Measurements from ENCODE around the gene ASB3.

The ASB3 gene

DNA sequence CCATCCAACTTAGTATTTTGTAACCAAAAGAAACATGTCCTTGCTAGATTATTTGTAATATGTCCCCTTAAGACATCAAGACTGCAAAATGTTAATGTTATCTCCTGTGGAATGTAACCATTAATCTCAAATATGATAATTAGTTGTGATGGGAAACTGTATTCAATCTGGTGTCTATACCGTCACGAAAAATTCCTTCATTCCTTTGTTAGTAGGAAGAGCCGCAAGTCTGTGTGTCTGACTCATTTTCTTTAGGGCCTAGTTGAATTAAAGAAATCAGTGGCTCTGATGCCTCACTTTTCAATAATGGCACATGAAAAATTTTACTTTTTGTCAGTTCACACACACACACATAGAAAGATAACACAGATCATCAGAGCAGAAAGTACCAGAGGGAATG, 146.3 kb downstream of the ASB3 start:
- no peak for DNase-seq

DNA sequence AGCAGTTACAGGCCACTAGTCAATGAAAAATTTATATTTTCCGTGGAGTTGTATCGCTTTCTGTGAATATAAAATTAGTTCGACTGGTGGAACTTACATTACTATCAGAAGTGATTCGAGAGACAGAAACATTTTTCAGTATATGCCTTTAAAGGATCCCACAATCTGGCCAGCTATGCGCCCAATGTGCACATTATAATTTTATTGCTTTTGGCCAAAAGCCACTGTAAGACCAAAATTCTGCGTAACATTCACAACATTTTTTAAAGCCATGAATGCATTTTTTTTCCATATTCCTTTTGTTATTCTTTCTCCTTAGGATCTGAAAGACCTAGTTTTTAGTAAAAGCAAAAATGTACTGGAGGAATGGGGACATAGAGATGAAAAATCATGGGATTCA, 150.2 kb downstream of the ASB3 start:
- no peak for DNase-seq

DNA sequence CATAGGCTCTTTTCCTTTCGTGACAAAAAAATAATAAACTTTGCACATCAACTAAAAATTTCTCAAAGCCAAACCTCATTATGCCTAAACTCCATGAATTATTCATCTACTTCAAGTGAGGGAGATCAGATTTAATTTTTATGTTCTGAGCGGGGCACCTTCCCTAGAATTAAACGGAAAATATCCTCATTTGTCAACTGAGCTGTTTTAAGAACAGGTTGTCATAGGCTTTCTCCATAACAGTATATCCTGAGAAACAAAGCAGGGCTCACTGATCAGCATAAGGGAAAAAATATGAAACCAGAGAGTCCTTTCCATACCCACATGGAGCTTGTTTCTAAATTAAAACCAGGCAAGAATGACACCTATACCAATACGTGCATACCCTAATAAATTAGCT, 150.6 kb downstream of the ASB3 start:
- DNase-seq: no peak

DNA sequence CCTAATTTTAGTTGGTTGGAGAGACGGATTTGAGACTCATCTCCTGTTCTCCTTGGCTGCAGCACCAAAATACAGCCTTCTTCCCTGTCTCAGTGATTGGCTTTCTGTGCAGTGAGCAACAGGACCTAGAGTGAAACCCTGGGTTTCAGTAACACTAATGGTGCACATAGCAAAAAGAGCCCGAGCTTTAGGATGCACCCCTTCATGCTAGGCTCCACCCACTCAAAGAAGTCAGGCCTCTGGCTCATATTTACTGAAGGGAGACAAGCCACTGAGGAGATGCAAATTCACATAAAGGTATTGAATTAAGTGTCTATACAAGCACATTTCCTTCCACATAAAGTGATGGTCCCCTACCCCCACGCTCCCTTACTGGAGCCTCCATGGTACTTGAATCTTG, 151.1 kb downstream of the ASB3 start:
- no peak for DNase-seq

DNA sequence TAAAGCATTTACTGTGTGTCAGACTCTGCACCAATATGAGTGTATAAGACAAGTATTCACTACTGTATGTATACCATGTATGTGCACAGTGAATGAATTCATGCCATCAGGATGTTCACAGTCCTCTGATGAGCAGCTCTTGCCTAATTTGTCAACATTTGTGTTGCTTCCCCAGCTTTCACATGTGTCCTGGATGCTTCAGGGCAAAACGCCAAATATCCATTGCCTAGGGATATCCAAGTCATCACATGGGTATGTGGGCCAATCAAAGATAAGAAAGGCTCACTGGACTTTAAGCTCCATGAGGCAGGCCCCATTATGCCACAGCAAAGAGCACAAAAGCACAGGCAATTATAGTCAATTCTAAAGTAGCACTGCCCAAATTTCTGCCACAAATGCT, 153.3 kb downstream of the ASB3 start:
- DNase-seq: no peak

DNA sequence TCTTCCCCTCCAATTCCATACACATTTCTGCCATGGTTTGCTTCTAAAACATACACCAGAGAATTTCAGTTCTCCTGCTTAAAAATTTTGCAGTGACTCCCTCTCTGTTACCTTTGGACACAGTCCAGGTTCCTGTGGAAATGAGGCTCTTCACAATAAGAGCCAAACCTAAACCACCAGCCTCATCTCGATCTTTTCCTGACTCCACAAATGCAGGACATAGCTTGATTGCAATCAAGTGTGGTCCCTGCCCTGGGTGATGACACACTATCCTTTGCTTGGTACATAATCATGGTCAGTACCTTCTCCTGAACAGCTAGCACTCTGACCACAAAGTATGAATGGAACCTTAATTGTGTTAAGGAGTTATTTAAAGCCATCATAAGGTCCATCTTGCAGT, 154.0 kb downstream of the ASB3 start:
- no peak for DNase-seq

DNA sequence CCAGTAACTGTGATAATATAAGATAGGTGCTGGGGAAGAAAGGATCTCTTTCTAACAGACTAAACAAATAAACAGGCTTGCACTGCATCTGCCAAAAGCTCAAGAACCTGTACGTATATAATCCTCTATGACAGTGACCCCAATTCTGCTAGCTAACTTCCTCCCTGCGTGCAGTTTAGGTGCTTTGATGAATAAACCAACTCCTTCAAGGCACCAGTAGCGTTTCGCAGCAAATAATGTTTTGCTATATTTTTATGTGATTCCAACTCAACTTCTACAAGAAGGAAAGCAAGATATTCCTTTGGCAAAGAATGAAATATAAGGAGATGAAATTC, 154.7 kb downstream of the ASB3 start:
- DNase-seq: no peak

DNA sequence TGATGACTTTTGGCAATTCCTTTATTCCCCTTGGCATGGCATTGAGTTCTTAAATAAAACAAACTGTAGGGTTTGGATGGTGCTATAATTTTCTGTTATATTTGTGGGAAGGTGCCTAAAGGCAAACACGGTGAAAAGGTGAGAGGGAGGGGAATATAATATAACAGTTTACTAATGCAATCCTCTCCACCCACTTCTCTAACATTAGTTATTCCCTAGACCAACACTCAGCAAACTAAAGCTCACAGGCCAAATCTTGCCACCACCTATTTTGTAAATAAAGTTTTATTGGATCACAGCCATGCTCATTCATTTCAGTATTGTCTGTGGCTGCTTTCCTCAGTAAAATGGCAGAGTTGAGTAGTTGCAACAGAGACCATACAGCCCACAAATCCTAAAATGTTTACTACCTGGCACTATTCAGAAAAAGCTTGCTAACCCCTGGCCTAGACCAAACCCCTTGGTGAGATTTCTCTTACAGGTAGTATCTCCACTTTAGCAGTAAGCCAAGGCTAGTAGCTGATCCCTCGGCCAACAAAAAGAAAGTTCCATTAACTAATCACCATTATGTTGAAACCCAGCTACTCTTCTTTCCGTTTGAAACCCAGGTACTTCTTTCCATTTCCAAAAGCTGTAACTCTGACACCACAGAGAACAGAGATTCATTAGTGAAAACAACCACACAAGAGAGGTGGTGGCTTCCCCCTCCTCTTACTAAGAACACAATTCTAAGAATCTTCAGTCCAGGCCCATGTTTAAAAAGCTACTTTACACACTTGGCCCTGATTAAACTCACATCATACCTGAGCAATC, 155.2 kb downstream of the ASB3 start:
- no peak for DNase-seq

DNA sequence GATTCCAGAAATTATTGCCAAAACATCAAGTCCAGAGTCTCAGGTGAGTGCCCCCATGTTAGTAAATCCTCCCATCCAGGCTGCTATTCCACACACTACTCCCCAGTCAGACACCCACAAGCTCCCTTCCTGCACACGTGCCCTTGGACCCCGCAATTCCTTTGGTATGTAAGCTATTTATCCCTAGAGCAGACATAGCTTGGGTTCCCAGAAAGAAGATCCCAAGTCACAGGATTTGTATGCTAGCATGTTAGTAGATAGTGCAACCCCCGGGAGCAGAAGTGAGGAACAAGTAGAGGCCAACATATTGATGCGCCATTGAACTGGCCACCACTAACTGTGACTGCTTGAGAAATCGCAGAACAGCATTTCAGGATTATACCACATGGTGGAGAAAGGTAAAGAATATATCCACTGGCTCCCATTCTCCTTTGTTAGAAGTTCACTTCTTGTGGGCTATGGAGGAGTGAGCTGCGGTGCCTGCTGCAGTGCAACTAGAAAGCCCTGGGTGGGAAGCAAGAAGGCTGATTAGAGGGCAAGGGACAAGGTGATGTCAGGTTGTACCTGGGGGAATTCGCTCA, 156.6 kb downstream of the ASB3 start:
- DNase-seq: no peak

DNA sequence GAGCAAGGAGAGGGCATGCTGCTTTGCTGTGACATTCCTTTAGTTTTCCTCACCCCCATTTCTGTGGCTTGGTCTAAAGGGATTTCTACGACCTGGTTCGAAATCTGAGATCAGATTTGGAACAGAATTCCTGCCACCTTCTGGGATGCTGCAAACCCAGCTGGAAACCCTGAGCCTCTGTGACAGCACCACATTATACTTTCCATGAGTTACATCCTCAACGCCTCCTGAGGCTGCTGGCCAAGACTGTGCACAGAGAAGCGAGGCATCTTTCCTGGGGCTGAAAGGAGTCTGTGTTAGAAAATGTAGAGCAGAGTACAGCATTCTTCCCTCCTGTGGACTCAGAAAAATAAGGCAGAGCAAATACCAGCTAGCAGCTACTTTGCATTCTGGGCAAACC, 157.3 kb downstream of the ASB3 start:
- no peak for DNase-seq

DNA sequence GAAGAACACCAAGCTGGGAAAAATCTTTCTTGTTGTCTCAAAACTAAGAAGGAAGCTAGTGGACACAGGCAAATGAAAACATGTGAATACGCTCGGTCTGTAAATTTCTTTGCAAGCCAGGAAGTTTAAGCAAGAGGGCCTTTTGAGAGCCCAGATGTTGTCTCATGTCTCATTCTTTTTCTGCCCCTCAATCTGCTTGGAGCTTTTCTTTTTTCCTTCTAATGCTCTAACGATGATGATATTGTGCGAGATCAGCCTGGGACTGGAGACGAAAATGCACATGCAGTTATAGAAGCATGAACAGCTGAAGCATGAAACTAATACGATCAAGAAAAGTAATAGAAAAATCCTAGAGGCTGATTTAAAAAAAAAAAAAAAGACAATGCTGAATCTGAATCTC, 157.8 kb downstream of the ASB3 start:
- no peak for DNase-seq

DNA sequence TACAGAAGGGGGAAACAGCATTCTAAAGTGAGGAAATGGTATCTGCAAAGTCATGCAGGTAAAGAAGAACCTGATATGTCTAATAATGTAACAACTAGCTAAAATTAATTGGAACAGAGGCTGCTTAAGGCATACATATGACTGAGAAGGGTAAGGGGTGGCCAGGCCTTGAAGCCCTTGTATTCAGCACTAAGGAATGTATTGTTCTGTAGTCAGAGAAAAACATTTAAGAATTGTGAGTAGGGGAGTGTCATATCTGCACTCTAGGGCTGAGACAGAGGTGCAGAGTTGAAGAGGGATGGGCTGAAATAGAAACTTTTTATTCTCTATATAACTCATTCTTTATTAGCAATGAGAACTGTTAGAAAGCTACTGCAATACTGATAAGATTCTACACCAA, 164.6 kb downstream of the ASB3 start:
- DNase-seq: no peak

DNA sequence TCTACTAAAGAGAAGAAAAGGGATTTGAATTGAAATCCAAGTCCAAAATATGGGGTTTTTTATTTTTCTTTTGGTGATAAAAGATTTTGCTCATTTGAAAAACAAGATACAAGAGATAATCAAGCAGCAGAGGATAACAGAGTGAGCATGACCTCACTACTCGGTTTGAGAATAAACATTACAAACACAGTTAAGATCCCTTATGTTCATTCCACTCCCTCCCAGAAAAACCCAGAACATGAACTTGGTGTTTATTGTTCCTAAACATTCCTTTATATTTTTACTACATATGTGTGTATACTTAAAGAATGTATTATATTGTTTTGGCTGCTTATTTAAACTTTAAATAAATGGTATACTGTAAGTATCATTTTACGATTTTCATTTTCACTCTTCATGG, 165.8 kb downstream of the ASB3 start:
- no peak for DNase-seq
